ENCODE results near the gene GRIN2D. TPM values are rescaled to one million over a fixed set of nuclear protein-coding genes. Genes with fewer than 3 reads are reported as not detected.
"Not testable (repeated sequence)": the region's sequence is repeated elsewhere in the genome, so short reads cannot be mapped to it uniquely, and the experiment has no call there.

GRIN2D gene
- polyA plus RNA-seq, 1 experiment, result 0.07 TPM

DNA sequence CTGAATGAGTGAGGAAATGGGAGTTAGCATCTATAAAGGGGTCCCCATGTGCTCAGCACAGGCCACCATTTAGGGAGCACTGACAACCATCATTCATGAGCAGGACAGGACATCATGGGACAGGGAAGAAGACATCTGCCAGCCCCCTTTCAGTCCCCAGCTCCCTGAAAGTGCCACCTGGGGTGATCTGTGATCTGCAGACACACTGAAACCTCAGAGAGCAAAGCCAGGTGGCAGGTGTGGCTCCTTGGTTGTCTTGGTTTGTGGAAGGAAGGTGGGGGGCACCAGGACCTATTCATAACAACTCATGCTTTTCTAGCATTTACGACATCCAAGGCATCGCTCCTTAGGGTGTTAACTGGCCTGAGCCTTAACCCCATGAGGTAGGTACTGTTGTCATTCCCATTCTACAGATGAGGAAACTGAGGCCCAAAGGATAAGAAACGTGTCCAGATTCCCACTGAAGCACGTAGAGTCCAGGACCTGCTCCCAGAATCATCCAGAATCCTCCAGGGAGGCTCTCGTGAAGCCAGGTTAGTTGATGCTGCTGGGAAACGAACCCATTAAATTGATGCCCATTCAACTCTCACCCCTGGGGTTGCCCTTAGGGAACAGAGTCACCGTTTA lies 7.9 kb upstream of the GRIN2D start:
- POLR2A ChIA-PET, result no interaction called here
- CTCF ChIA-PET, result interaction anchor here (0.7 kb wide), 1 partner anchor 105 kb away, joined by 3 read pairs; no protein-coding TSS in a partner anchor
- DNase-seq (ENCODE audit: low read depth, low spot score), result no peak
- Histone ChIP-seq H3K4me3 (ENCODE audit: low read depth, low read length) (no peak overlapping the region), H3K9me3 (ENCODE audit: control insufficient read depth, insufficient read depth, low read length) (no peaks in the 10 kb centered on the region; the same call in 1 of the 2 replicates), H3K27me3 (ENCODE audit: control insufficient read depth, insufficient read depth, low read length) (no peaks in the 10 kb centered on the region), H3K27ac (ENCODE audit: low read depth, low read length) (no peak overlapping the region)
- TF ChIP-seq CTCF (IDR thresholded peaks at IDR 0.05; ENCODE audit: low read depth, low read length), result no peak

DNA sequence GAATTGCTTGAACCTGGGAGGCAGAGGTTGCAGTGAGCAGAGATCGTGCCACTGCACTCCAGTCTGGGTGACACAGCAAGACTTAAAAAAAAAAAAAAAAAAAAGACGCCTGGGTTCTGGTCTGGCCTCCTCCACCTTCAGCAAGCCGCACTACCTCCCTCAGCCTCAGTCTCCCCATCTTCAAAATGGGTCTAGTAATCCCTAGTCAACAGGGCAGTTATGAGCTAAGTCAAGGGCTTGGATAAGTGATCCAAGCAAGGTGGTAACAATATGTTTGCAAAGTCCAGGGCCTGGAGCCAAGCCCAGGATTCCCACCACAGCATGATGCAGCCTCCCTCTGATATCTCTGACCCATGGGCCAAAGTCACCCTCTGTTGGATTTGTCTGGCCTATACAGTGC lies 6.5 kb upstream of the GRIN2D start:
- ChIA-PET CTCF (no interaction called here), POLR2A (interaction anchor here (0.6 kb wide), 1 partner anchor 74 kb away, joined by 5 read pairs; no protein-coding TSS in a partner anchor)
- Histone ChIP-seq H3K4me3 (ENCODE audit: low read depth, low read length) (no peak overlapping the region), H3K27me3 (ENCODE audit: control insufficient read depth, insufficient read depth, low read length) (no peaks in the 10 kb centered on the region), H3K27ac (ENCODE audit: low read depth, low read length) (no peak overlapping the region), H3K9me3 (ENCODE audit: control insufficient read depth, insufficient read depth, low read length) (no peaks in the 10 kb centered on the region; the same call in 1 of the 2 replicates)
- no peak for TF ChIP-seq CTCF (IDR thresholded peaks at IDR 0.05; ENCODE audit: low read depth, low read length)
- no peak for DNase-seq (ENCODE audit: low read depth, low spot score)

- Histone ChIP-seq H3K27me3 (ENCODE audit: control insufficient read depth, insufficient read depth, low read length) (peaks cover 20% of the 10 kb centered on the region), H3K4me3 (ENCODE audit: low read depth, low read length) (peak overlapping the region; percentile 97), H3K9me3 (ENCODE audit: control insufficient read depth, insufficient read depth, low read length) (no peaks in the 10 kb centered on the region; the same call in 1 of the 2 replicates), H3K27ac (ENCODE audit: low read depth, low read length) (peak overlapping the region; percentile 91)
- DNase-seq (ENCODE audit: low read depth, low spot score), result no peak
- ChIA-PET CTCF (interaction anchor here (0.5 to 2.7 kb wide), 30 partner anchors 10 to 265 kb away, joined by 3 to 42 read pairs (median 4); partner anchors contain the start of genes GRWD1, SYNGR4 and TMEM143), POLR2A (interaction anchor here (0.9 to 2.4 kb wide), 6 partner anchors 10 to 210 kb away, joined by 3 to 24 read pairs (median 6); partner anchors contain the start of genes SYNGR4 and TMEM143)
- peak; percentile 72 for TF ChIP-seq CTCF (IDR thresholded peaks at IDR 0.05; ENCODE audit: low read depth, low read length)
These were observed 3.0 kb upstream of the GRIN2D start for GRCh38 chr19:48390188-48391099.

DNA sequence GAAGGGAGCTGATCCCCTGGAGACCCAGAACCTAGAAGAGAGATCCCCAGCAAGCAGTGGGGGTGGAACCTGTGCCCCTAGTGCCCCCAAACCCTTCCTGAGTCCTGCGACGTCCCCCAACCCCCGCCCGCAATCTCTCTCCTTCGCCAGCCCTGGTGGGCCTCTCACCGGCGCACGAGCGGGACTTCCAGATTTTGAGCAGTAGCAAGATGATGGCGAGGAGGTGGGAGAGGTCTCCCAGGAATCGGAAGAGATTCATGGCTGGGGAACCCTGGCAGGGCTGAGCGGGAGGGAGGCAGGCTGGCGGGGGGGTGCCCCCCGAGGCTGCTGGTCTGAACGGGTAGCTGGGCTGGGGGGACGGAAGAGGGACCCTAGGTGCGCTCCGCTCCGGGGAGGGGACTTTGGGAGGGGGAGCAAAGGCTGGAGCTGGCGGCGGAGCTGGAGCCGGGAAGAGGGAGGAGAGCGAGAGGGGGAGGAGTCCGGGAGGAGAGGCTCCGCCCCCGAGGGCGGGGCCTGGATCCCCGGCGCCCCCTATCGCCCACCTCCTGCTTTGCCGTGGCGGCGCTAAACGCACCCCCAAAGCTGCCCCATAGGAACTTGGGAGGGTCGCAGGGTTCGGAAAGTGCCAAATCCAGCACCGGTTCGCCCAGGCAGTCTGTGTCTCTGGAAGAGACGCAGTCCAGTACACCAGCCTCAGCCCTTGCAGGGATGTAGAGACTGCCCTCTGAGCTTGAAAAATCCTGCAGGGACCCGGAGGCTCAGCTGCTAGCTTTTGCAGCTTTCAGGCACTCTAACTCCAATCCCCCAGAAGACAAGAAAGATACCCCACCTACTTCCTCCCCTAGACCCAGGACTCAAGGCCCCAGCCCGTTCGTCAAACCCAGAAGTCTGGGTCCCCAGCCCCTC lies 2.1 kb upstream of the GRIN2D start, which contains the start of gene KDELR1:
TSS of gene KDELR1 (minus strand) at position 452 of the 906 bp plus-strand sequence. CDS start at position 259, 193 bp downstream.
- Histone ChIP-seq H3K9me3 (ENCODE audit: control insufficient read depth, insufficient read depth, low read length) (no peaks in the 10 kb centered on the region; the same call in 1 of the 2 replicates), H3K27ac (ENCODE audit: low read depth, low read length) (peak within 1 kb of the TSS; percentile 91), H3K4me3 (ENCODE audit: low read depth, low read length) (peak within 1 kb of the TSS; percentile 97), H3K27me3 (ENCODE audit: control insufficient read depth, insufficient read depth, low read length) (peaks cover 29% of the 10 kb centered on the region)
- no peak for DNase-seq (ENCODE audit: low read depth, low spot score)
- peak; percentile 94 for TF ChIP-seq CTCF (IDR thresholded peaks at IDR 0.05; ENCODE audit: low read depth, low read length)
- CTCF ChIA-PET, result interaction anchor here (0.5 to 2.7 kb wide), 32 partner anchors 11 to 266 kb away, joined by 3 to 42 read pairs (median 4); partner anchors contain the start of genes GRWD1, SYNGR4 and TMEM143
- POLR2A ChIA-PET, result interaction anchor here (0.5 to 2.4 kb wide), 11 partner anchors 9 to 132 kb away, joined by 3 to 24 read pairs (median 4); partner anchors contain the start of genes SYNGR4 and TMEM143

DNA sequence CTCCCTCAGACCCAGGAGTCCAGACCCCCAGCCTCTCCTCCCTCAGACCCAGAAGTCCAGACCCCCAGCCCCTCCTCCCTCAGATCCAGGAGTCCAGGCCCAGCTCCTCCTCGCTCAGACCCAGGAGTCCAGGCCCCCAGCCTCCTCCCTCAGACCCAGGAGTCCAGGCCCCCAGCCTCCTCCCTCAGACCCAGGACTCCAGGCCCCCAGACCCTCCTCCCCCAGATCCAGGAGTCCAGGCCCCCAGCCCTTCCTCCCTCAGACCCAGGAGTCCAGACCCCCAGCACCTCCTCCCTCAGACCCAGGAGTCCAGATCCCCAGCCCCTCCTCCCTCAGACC lies 1.5 kb upstream of the GRIN2D start:
- H3K27me3 ChIP-seq (ENCODE audit: control insufficient read depth, insufficient read depth, low read length), result peaks cover 33% of the 10 kb centered on the region
- not testable (repeated sequence) for H3K9me3 ChIP-seq (ENCODE audit: control insufficient read depth, insufficient read depth, low read length); DNase-seq (ENCODE audit: low read depth, low spot score); H3K4me3 ChIP-seq (ENCODE audit: low read depth, low read length); H3K27ac ChIP-seq (ENCODE audit: low read depth, low read length)
- CTCF ChIA-PET, result interaction anchor here (0.8 to 2.7 kb wide), 23 partner anchors 10 to 217 kb away, joined by 3 to 42 read pairs (median 5); partner anchors contain the start of genes GRWD1, SYNGR4 and TMEM143
- POLR2A ChIA-PET, result interaction anchor here (0.5 to 2.4 kb wide), 9 partner anchors 8 to 132 kb away, joined by 3 to 24 read pairs (median 4); partner anchors contain the start of genes SYNGR4 and TMEM143

All from AG04450 (cell line).